ENCODE measurements around the gene MAGI3.

MAGI3 gene

DNA sequence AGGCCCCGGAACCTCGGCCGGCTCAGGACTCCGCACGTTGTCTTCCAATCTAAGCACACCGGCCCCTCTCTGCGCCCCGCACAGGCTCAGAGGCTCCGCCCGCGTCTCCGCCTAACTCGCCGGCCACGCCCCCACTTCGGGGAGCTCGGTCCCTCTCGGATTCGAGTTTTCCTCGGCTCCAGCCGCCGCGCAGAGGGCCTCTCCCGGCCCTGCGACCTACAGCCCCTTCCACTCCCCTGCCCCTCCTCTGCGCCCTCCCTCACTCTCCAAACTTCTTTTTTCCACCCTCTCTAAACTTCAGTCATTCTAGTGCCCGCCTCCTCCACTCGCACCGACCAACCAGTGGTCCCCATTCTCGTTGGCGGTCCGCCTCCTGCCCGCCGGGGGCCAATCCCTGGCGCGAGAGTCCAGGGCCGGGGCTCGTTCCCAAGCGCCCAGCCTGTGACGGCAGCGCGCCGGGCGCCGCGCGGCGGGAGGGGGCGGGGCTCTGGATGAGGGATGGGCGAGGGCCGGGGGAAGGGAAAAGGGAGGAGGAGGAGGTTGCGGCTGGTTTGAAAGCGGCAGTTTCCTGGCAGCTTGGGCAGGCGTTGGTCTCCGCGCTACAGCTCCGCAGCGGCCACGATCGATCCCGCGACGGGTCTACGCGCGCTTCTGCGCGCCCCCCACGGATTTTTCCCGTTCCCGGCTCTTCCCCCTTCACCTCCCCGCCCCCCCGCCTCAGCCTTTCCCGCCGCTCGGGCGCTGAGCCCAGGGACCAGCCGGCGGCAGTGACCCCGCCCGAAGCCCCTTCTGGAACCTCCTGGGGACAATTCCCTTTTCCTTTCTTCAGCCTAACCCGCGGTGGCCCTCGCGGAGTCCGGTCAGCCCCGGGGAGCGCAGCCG, at the start of gene MAGI3:
TSS of gene MAGI3 (plus strand) at position 563 of the 882 bp plus-strand sequence. CDS start 519 bp downstream, outside the sequence.
- DNase-seq: peak; percentile 72 to 84 (median 79)

DNA sequence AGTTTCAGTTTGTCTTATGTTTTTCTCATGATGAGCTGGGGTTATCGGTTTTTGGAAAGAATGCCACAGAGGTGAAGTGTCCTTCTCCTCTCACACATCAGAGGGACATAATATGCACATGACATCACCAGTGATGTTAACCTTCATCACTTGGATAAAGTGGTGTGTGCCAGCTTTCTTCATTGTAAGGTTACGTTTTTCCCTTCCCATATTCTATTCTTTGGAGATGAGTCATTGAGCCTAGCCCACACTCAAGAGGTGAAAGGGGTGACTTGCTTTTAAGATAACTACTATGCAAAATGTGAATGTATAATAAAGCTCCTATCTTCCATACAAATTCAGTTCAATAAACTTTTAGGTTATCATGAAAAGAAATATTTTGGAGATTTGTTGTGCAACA, 36.7 kb upstream of the MAGI3 start:
- no peak for DNase-seq

- no peak for DNase-seq
Measured at GRCh38 chr1:113363935-113364334, 26.4 kb upstream of the MAGI3 start.

- no peak for DNase-seq
Measured at GRCh38 chr1:113369040-113369439, 21.3 kb upstream of the MAGI3 start.

DNA sequence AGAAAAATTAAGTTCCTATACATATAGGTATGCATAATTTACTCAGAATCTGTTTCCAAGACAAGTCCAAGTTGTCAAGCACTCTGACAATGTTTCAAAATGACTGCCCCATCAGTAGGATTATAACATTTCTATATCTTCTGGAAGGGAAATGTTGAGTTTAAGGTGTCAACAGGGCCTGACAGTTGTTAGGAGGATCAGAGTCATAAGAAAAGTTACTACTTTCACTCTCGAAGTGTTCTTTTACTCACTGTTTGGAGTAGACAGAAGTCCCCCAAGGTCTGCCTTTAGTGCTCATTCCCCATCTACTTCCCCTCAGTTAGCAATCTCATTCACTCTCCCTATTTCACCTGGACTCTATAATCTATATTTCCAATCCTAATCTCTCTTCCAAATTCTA, 20.6 kb upstream of the MAGI3 start:
- no peak for DNase-seq

DNA sequence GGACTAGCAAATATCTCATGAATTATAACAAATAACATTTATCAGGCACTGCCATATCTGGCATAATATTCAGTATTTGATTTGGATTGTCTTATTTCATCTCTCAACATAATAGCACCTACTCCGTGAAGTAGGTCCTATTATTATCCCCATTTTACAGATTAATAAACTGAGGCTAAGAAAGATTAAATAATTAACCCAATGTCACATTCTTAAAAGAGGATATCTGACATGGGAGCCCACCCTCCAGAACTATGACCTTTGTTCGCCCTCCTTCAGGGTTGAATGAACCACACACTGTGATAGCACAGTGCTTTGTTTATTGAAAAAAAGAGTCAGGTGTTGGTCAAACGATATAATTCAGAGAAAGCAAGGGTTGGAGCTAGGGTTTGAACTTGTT, 19.4 kb upstream of the MAGI3 start:
- no peak for DNase-seq

GRCh38 chr1:113372546-113372945, 17.8 kb upstream of the MAGI3 start:
- DNase-seq: no peak

- no peak for DNase-seq
Measured at GRCh38 chr1:113373644-113374043, 16.7 kb upstream of the MAGI3 start.

DNA sequence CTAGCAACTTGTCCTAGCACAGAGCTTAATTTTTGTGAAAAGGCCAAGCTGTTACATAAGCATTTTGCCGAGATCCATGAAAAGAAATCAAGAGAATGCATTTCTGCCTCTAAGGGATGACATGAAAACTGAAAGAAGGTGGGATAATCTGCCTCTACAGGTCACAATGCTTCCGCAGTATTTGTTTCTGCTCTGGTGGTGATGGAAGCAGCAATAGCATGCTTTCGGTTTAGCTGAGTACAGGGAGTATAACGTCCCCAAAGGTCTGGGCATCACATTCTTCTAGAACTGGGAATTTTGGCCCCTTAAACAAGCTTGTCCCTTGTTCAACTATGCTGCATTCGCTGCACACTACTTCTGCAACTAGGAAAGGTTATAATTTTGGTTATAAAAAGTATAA, 14.4 kb upstream of the MAGI3 start:
- DNase-seq: no peak

- DNase-seq: no peak
Measured at GRCh38 chr1:113380075-113380474, 10.2 kb upstream of the MAGI3 start.

GRCh38 chr1:113388017-113388620, 2.2 kb upstream of the MAGI3 start:
- DNase-seq: no peak

GRCh38 chr1:113388621-113389358, 1.5 kb upstream of the MAGI3 start:
- DNase-seq: no peak

DNA sequence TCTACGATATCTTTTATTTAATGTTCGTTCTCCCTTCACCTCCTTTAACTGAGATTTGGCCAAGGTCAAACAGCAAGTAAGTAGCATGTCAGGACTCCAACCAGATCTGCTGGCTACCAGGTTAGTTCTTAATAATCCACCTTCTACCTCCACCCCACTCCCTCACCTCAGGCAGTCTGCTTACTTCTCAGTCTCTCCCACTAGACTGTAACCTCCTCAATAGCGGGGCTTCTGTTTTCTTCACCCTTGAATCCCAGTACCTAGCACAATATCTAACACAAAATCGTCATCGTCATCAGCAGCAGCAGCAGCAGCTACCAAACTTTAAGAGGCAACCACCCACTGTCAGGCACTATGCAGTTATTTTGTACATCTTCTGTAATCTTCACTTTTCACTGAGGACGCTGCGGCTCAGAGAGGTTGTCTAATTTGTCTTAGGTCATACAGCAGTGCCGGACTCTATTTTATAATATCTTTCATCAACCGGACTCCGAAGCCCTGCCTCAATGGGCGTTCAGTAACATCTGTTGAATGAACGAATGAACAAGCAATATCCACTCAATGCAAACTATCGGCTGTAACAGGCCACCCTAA, 859 bp upstream of the MAGI3 start:
- DNase-seq: no peak

- DNase-seq: peak in 3 of 4 experiments; percentile 6 to 17 (median 10)
Measured at GRCh38 chr1:113390871-113391648, 745 bp downstream of the MAGI3 start.

- no peak for DNase-seq
Measured at GRCh38 chr1:113391649-113392271, 1.4 kb downstream of the MAGI3 start.

GRCh38 chr1:113392541-113393128, 2.3 kb downstream of the MAGI3 start:
- no peak for DNase-seq

DNA sequence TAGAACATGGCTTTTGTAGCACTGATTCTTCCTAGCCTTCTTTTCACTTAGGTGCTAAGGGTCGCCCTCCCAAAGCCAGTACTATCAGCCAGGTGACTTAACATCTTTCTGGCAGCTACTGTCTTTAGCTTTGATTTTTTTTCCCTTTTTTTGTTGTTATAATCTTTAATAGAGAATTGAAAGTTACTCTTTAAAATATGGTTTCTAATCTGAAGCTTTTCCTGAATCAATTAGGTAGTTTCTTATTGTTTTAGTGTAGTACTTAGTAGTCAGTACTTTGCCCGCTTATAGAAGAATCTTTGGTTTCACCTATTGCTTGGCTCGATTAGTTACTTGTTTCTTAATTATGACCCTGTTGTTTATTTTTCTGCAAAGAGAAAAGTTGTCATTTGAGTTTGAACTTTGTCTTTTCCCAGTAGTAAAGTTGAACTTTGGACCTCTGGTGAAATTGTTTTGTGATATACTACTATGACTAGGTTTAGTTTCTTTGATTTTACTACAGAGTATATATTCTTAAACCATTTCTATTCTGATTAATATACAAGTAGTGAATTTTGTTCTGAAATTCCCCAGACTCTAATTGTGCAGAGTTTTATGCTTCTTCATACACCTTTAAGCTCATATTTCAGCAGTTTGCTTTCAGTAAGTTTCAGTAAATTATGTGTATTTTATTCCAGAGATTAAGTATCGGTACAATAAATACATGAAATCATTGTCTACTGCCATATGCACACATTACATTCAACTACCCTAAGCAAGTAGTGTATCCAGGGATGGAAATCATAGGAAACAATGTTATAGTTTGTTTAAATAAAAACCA, 3.9 kb downstream of the MAGI3 start:
- DNase-seq: no peak

DNA sequence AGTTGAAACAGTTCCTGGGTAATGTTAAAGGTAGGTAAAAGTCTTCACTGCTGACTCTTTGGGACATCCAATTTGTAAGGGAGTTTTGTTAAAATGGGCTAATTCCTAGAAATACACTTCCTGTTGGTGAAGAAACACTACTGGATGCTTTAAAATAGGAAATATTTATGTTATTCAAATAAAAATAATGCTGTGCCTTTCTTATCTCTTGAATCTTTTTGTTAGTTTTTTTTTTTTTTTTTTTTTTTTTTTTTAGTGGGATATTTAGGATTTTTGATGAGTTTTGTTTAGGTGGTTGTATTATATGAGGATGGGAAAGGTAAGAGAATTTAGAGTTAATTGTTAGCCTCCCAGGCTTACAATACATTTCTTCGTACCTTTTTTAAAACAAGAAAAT, 4.5 kb downstream of the MAGI3 start:
- DNase-seq: no peak

- no peak for DNase-seq
Measured at GRCh38 chr1:113396102-113396501, 5.8 kb downstream of the MAGI3 start.

DNA sequence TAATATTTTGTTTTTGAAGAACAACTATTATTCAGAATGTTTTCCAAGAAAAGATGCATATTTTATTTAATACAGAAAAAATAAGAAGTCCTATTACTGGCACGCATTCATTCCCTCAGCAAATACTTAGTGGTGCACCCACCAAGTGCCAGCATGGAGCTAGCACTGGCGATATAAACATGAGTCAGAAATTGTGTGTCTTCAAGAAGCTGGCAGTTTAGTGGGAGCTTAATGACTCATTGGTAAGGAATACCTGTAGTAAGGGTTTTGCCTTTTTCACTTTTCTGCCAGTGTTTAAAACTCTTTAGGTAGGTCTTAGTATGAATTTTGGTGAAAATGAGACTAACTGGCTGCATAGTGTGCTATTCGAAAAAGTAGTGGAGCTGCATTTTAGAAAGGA, 6.3 kb downstream of the MAGI3 start:
- DNase-seq: no peak

Data from activated CD4-positive, CD25-positive, alpha-beta regulatory T cell (primary cell).